ENCODE measurements around the gene GAMT.

Gene GAMT

GRCh38 chr19:1362387-1363257, 38.7 kb downstream of the GAMT start:
- DNase-seq, result no peak

GRCh38 chr19:1361601-1362386, 39.5 kb downstream of the GAMT start:
- no peak for DNase-seq

GRCh38 chr19:1360818-1361461, 40.4 kb downstream of the GAMT start:
- DNase-seq, result no peak

- DNase-seq, result no peak
Observed at GRCh38 chr19:1360126-1360817, 41.1 kb downstream of the GAMT start.

- DNase-seq, result no peak
Observed at GRCh38 chr19:1357531-1358109, 43.7 kb downstream of the GAMT start.

- DNase-seq, result peak; percentile 21
Observed at GRCh38 chr19:1356508-1356865, 44.9 kb downstream of the GAMT start.

GRCh38 chr19:1355568-1356507, 45.5 kb downstream of the GAMT start:
- peak; percentile 21 for DNase-seq

- no peak for DNase-seq
Observed at GRCh38 chr19:1354970-1355567, 46.3 kb downstream of the GAMT start.

- no peak for DNase-seq
Observed at GRCh38 chr19:1353144-1353543, 48.2 kb downstream of the GAMT start.

- DNase-seq, result no peak
Observed at GRCh38 chr19:1351381-1351851, 49.9 kb downstream of the GAMT start.

- DNase-seq, result no peak
Observed at GRCh38 chr19:1350867-1351266, 50.5 kb downstream of the GAMT start.

GRCh38 chr19:1349211-1349610, 52.1 kb downstream of the GAMT start:
- DNase-seq, result no peak

Data from DMS79 (cell line).